ENCODE results near the gene TOMM7. TPM values are rescaled to one million over a fixed set of nuclear protein-coding genes. Genes with fewer than 3 reads are reported as not detected.
"Not testable (repeated sequence)": the region's sequence is repeated elsewhere in the genome, so short reads cannot be mapped to it uniquely, and the experiment has no call there.

The TOMM7 gene
- total RNA-seq, 1 experiment from 2014 or later = 325 TPM

- Histone ChIP-seq H4K20me1 (ENCODE audit: insufficient read depth) (no peaks in the 10 kb centered on the region), H3K4me2 (ENCODE audit: low read length) (no peak overlapping the region), H3K9me3 (ENCODE audit: control insufficient read depth in 1 of 2, insufficient read depth in 1 of 2, low read depth in 1 of 2, low read length in 2 of 2) (no peaks in the 10 kb centered on the region), H2AFZ (ENCODE audit: low read depth, low read length, poor library complexity, severe bottlenecking) (no peak overlapping the region), H3K4me3 (replicated peaks in 1 of 2; ENCODE audit: low read depth in 1 of 2, low read length in 2 of 2) (no peak overlapping the region), H3K4me1 (ENCODE audit: control insufficient read depth in 1 of 2, insufficient read depth in 2 of 2, low read length in 2 of 2) (no peaks in the 10 kb centered on the region; a peak in 1 of 4 replicates), H3K27ac (ENCODE audit: low read depth, low read length) (no peak overlapping the region), H3K79me2 (ENCODE audit: insufficient read depth, low read length) (no peaks in the 10 kb centered on the region), H3K9me2 (ENCODE audit: insufficient read depth) (no peaks in the 10 kb centered on the region), H3K36me3 (ENCODE audit: control insufficient read depth in 1 of 2, insufficient read depth in 2 of 2, low read length in 2 of 2) (no peaks in the 10 kb centered on the region), H3K27me3 (ENCODE audit: insufficient read depth, low read length) (no peaks in the 10 kb centered on the region), H3K9ac (ENCODE audit: low read length) (no peak overlapping the region)
- intact Hi-C loops (cut with micrococcal nuclease) = no loop called here
- ChIA-PET POLR2A (no interaction called here), RAD21 (ENCODE audit: low non-redundant PET in 1 of 2, low total read pairs in 2 of 2, uncharacterized antibody in 2 of 2, unreplicated experiment in 2 of 2) (no interaction called here), CTCF (no interaction called here)
- no peak for DNase-seq (ENCODE audit: low read depth, low spot score)
- ATAC-seq = no peak
- TF ChIP-seq ZBTB33 (IDR thresholded peaks at IDR 0.05; ENCODE audit: extremely low read depth, insufficient replicate concordance, low read length) (no peak), SIN3A (IDR thresholded peaks at IDR 0.05; ENCODE audit: low read depth) (no peak)
- BruUV-seq (replicated peaks) = no TSS peak
These were observed 15.9 kb downstream of the TOMM7 start for GRCh38 chr7:22806752-22807151.

- Histone ChIP-seq H3K27me3 (ENCODE audit: insufficient read depth, low read length) (no peaks in the 10 kb centered on the region), H4K20me1 (ENCODE audit: insufficient read depth) (no peaks in the 10 kb centered on the region)
These were observed 17.4 kb downstream of the TOMM7 start for GRCh38 chr7:22805227-22805626.

GRCh38 chr7:22802831-22803230 lies 19.8 kb downstream of the TOMM7 start:
- H3K9me2 ChIP-seq (ENCODE audit: insufficient read depth); ATAC-seq; H3K36me3 ChIP-seq (ENCODE audit: control insufficient read depth in 1 of 2, insufficient read depth in 2 of 2, low read length in 2 of 2); H3K27ac ChIP-seq (ENCODE audit: low read depth, low read length); POLR2A ChIA-PET; H3K9ac ChIP-seq (ENCODE audit: low read length); intact Hi-C loops (cut with micrococcal nuclease); RAD21 ChIA-PET (ENCODE audit: low non-redundant PET in 1 of 2, low total read pairs in 2 of 2, uncharacterized antibody in 2 of 2, unreplicated experiment in 2 of 2); BruUV-seq (replicated peaks); H4K20me1 ChIP-seq (ENCODE audit: insufficient read depth); H3K4me1 ChIP-seq (ENCODE audit: control insufficient read depth in 1 of 2, insufficient read depth in 2 of 2, low read length in 2 of 2); DNase-seq (ENCODE audit: low read depth, low spot score); H2AFZ ChIP-seq (ENCODE audit: low read depth, low read length, poor library complexity, severe bottlenecking); H3K4me3 ChIP-seq (replicated peaks in 1 of 2; ENCODE audit: low read depth in 1 of 2, low read length in 2 of 2); H3K79me2 ChIP-seq (ENCODE audit: insufficient read depth, low read length); H3K27me3 ChIP-seq (ENCODE audit: insufficient read depth, low read length); H3K9me3 ChIP-seq (ENCODE audit: control insufficient read depth in 1 of 2, insufficient read depth in 1 of 2, low read depth in 1 of 2, low read length in 2 of 2); H3K4me2 ChIP-seq (ENCODE audit: low read length): not testable (repeated sequence)
- CTCF ChIA-PET = interaction anchor here (1.0 to 1.1 kb wide), 2 partner anchors 17 to 20 kb away, joined by 3 to 6 read pairs; no protein-coding TSS in a partner anchor

More at GRCh38 chr7:22805227-22805626, 17.4 kb downstream of the TOMM7 start:
- Histone ChIP-seq H3K4me2 (ENCODE audit: low read length) (no peak overlapping the region), H3K27ac (ENCODE audit: low read depth, low read length) (no peak overlapping the region), H3K9me3 (ENCODE audit: control insufficient read depth in 1 of 2, insufficient read depth in 1 of 2, low read depth in 1 of 2, low read length in 2 of 2) (no peaks in the 10 kb centered on the region), H3K36me3 (ENCODE audit: control insufficient read depth in 1 of 2, insufficient read depth in 2 of 2, low read length in 2 of 2) (no peaks in the 10 kb centered on the region), H3K9me2 (ENCODE audit: insufficient read depth) (no peaks in the 10 kb centered on the region), H3K79me2 (ENCODE audit: insufficient read depth, low read length) (no peaks in the 10 kb centered on the region), H3K9ac (ENCODE audit: low read length) (no peak overlapping the region), H3K4me1 (ENCODE audit: control insufficient read depth in 1 of 2, insufficient read depth in 2 of 2, low read length in 2 of 2) (no peaks in the 10 kb centered on the region; a peak in 1 of 4 replicates), H2AFZ (ENCODE audit: low read depth, low read length, poor library complexity, severe bottlenecking) (no peak overlapping the region), H3K4me3 (replicated peaks in 1 of 2; ENCODE audit: low read depth in 1 of 2, low read length in 2 of 2) (no peak overlapping the region)
- no peak for DNase-seq (ENCODE audit: low read depth, low spot score)
- TF ChIP-seq POLR2A (IDR thresholded peaks at IDR 0.05; ENCODE audit: borderline replicate concordance, extremely low read depth, insufficient read depth, insufficient read length) = no peak
- no peak for TF ChIP-seq EZH2 (IDR thresholded peaks at IDR 0.05)
- no peak for TF ChIP-seq JUND (IDR thresholded peaks at IDR 0.05)
- TF ChIP-seq CBX3 (IDR thresholded peaks at IDR 0.05; ENCODE audit: low read depth) = no peak
- TF ChIP-seq YY1 (IDR thresholded peaks at IDR 0.05; ENCODE audit: extremely low read depth, insufficient replicate concordance, low read depth, low read length) = no peak
- no peak for TF ChIP-seq ELF1 (IDR thresholded peaks at IDR 0.05; ENCODE audit: borderline replicate concordance, low read depth)
- no peak for TF ChIP-seq FOSL1 (IDR thresholded peaks at IDR 0.05; ENCODE audit: low read depth)
- TF ChIP-seq ATF3 (IDR thresholded peaks at IDR 0.05) = no peak
- TF ChIP-seq TCF7L2 (IDR thresholded peaks at IDR 0.05; ENCODE audit: borderline replicate concordance, extremely low read depth, insufficient read depth, insufficient read length) = no peak
- no peak for TF ChIP-seq SIN3A (IDR thresholded peaks at IDR 0.05; ENCODE audit: low read depth)
- TF ChIP-seq CEBPB (IDR thresholded peaks at IDR 0.05; ENCODE audit: low read depth) = no peak
- no peak for TF ChIP-seq ZNF274 (IDR thresholded peaks at IDR 0.05; ENCODE audit: low read depth, low read length)
- TF ChIP-seq POLR2AphosphoS5 (IDR thresholded peaks at IDR 0.05; ENCODE audit: low read depth, low read length) = no peak
- TF ChIP-seq EZH2phosphoT487 (IDR thresholded peaks at IDR 0.05; ENCODE audit: borderline replicate concordance) = no peak
- no peak for ATAC-seq
- POLR2A ChIA-PET = no interaction called here
- RAD21 ChIA-PET (ENCODE audit: low non-redundant PET in 1 of 2, low total read pairs in 2 of 2, uncharacterized antibody in 2 of 2, unreplicated experiment in 2 of 2) = no interaction called here
- BruUV-seq (replicated peaks) = no TSS peak
- intact Hi-C loops (cut with micrococcal nuclease) = no loop called here
- CTCF ChIA-PET = no interaction called here
